ENCODE measurements around the gene LUZP2. TPM values are rescaled to one million over a fixed set of nuclear protein-coding genes. Genes with fewer than 3 reads are reported as not detected.

The LUZP2 gene
- total and polyA plus RNA-seq, 4 donors: 0.05 TPM; not detected in 3

DNA sequence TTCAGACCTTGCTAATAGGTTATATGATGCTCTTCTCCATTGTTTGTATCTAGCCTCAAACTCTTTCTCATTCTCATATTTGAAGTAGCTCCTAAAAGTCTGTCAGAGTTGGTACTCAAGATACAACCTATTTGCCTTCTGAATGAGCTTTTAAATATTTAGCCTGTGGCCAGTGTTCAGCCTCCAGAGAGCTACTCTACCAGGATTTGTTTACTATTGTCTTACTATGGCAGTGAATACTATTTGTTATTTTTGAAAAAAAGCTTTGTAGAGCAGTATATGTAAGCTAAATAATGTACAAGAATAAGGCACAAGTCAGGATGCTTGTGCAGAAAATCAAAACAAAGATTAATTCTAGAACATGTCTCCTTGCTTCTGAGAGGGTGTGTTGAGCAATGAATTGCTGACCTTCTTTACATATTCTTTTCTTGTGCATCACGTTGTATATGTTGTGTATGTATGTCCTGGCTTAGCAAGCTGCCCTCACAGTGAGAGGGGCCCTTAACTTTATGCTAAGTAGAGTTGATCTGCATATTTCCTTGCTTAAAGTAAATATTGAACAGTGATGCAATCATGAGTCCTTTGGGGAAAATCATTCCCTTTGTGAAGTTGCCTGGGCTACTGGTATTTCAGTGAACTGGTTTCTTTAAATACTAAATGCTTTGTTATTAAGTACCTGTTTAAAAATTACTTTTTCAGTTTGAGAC, 438.0 kb downstream of the LUZP2 start (continued):
- TF ChIP-seq, protein P1, sequence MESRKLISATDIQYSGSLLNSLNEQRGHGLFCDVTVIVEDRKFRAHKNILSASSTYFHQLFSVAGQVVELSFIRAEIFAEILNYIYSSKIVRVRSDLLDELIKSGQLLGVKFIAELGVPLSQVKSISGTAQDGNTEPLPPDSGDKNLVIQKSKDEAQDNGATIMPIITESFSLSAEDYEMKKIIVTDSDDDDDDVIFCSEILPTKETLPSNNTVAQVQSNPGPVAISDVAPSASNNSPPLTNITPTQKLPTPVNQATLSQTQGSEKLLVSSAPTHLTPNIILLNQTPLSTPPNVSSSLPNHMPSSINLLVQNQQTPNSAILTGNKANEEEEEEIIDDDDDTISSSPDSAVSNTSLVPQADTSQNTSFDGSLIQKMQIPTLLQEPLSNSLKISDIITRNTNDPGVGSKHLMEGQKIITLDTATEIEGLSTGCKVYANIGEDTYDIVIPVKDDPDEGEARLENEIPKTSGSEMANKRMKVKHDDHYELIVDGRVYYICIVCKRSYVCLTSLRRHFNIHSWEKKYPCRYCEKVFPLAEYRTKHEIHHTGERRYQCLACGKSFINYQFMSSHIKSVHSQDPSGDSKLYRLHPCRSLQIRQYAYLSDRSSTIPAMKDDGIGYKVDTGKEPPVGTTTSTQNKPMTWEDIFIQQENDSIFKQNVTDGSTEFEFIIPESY (IDR thresholded peaks at IDR 0.05): no peak

DNA sequence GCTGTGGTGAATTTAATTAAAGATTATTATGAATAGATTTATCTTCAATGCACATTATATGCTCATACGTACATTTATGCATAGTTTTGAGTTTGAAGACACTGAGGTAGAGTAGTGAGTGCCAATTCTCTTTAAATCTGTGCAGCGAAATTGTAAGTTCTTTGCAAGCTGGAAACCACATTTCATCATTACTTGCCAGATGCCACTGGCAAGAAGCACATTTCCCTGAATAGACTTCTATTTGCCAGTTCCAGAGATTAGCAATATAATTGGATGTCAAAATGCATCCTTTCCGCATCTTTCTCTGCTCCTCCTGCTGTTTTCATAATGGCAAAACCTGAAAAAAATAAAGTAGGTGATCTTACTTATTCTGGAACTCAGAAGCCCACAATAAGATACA, 448.0 kb downstream of the LUZP2 start:
- DNase-seq (ENCODE audit: low spot score): no peak
- TF ChIP-seq GABPA (IDR thresholded peaks at IDR 0.05 in 1 of 2, conservative IDR thresholded peaks at IDR 0.05 in 1 of 2) (no peak), YY1 (IDR thresholded peaks at IDR 0.05) (no peak), FOXA2 (IDR thresholded peaks at IDR 0.05) (no peak), HNF4G (IDR thresholded peaks at IDR 0.05) (no peak), JUND (IDR thresholded peaks at IDR 0.05) (no peak), TAF1 (conservative IDR thresholded peaks at IDR 0.05) (no peak), FOXA1 (IDR thresholded peaks at IDR 0.05) (no peak), HNF4A (conservative IDR thresholded peaks at IDR 0.05) (no peak), RAD21 (IDR thresholded peaks at IDR 0.05) (no peak), EGR1 (IDR thresholded peaks at IDR 0.05; ENCODE audit: low read depth in 2 of 2) (no peak), SP1 (IDR thresholded peaks at IDR 0.05) (no peak), RXRA (IDR thresholded peaks at IDR 0.05) (no peak), NR2F2 (IDR thresholded peaks at IDR 0.05) (no peak)
- TF ChIP-seq, protein P1 (IDR thresholded peaks at IDR 0.05): no peak
- TF ChIP-seq, protein P2, sequence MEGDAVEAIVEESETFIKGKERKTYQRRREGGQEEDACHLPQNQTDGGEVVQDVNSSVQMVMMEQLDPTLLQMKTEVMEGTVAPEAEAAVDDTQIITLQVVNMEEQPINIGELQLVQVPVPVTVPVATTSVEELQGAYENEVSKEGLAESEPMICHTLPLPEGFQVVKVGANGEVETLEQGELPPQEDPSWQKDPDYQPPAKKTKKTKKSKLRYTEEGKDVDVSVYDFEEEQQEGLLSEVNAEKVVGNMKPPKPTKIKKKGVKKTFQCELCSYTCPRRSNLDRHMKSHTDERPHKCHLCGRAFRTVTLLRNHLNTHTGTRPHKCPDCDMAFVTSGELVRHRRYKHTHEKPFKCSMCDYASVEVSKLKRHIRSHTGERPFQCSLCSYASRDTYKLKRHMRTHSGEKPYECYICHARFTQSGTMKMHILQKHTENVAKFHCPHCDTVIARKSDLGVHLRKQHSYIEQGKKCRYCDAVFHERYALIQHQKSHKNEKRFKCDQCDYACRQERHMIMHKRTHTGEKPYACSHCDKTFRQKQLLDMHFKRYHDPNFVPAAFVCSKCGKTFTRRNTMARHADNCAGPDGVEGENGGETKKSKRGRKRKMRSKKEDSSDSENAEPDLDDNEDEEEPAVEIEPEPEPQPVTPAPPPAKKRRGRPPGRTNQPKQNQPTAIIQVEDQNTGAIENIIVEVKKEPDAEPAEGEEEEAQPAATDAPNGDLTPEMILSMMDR (IDR thresholded peaks at IDR 0.05; ENCODE audit: low read depth, low read length, missing input control): no peak
- TF ChIP-seq, protein P3, sequence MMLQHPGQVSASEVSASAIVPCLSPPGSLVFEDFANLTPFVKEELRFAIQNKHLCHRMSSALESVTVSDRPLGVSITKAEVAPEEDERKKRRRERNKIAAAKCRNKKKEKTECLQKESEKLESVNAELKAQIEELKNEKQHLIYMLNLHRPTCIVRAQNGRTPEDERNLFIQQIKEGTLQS (IDR thresholded peaks at IDR 0.05): no peak
- TF ChIP-seq, protein P4, sequence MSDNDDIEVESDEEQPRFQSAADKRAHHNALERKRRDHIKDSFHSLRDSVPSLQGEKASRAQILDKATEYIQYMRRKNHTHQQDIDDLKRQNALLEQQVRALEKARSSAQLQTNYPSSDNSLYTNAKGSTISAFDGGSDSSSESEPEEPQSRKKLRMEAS (IDR thresholded peaks at IDR 0.05): no peak
- TF ChIP-seq, protein P5, sequence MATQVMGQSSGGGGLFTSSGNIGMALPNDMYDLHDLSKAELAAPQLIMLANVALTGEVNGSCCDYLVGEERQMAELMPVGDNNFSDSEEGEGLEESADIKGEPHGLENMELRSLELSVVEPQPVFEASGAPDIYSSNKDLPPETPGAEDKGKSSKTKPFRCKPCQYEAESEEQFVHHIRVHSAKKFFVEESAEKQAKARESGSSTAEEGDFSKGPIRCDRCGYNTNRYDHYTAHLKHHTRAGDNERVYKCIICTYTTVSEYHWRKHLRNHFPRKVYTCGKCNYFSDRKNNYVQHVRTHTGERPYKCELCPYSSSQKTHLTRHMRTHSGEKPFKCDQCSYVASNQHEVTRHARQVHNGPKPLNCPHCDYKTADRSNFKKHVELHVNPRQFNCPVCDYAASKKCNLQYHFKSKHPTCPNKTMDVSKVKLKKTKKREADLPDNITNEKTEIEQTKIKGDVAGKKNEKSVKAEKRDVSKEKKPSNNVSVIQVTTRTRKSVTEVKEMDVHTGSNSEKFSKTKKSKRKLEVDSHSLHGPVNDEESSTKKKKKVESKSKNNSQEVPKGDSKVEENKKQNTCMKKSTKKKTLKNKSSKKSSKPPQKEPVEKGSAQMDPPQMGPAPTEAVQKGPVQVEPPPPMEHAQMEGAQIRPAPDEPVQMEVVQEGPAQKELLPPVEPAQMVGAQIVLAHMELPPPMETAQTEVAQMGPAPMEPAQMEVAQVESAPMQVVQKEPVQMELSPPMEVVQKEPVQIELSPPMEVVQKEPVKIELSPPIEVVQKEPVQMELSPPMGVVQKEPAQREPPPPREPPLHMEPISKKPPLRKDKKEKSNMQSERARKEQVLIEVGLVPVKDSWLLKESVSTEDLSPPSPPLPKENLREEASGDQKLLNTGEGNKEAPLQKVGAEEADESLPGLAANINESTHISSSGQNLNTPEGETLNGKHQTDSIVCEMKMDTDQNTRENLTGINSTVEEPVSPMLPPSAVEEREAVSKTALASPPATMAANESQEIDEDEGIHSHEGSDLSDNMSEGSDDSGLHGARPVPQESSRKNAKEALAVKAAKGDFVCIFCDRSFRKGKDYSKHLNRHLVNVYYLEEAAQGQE (IDR thresholded peaks at IDR 0.05): no peak
- no peaks in the 10 kb centered on the region for H3K27me3 ChIP-seq (ENCODE audit: control insufficient read depth in 4 of 4, insufficient read depth in 4 of 4, low read length in 3 of 4)
- H3K9ac ChIP-seq (ENCODE audit: low read depth in 1 of 2, low read length in 2 of 2): no peak overlapping the region
- no peak overlapping the region for H3K4me3 ChIP-seq (ENCODE audit: low read depth in 1 of 3, low read length in 3 of 3)
- H3K27ac ChIP-seq (ENCODE audit: low read depth in 1 of 2, low read length in 2 of 2): no peak overlapping the region
- H3K4me1 ChIP-seq (ENCODE audit: control insufficient read depth in 4 of 4, insufficient read depth in 4 of 4, low read length in 3 of 4): no peaks in the 10 kb centered on the region
- no peaks in the 10 kb centered on the region for H3K36me3 ChIP-seq (ENCODE audit: control insufficient read depth in 4 of 4, insufficient read depth in 3 of 4, low read depth in 1 of 4, low read length in 3 of 4)
- 81% methylated on average over 3 of the region's 3 CpGs for WGBS
- no peaks in the 10 kb centered on the region for H3K9me3 ChIP-seq (ENCODE audit: control insufficient read depth in 4 of 4, low read length in 3 of 4)

Data from liver (tissue), 9 donors.